Loucy (cell line): ENCODE measurements around the gene GOLGA8B.
A peak's percentile ranks its signal among the peaks of the same experiment; 100 is the strongest.

Experiments used
- CTCF ChIP-seq: fragments of 200-600 bp; sonication (generic); conservative IDR thresholded peaks from 2 replicates; pipeline ENCODE4 v1.5.1; 2014; ENCODE audit warnings: mild to moderate bottlenecking, antibody characterized with exemption, low read length
- EZH2phosphoT487 ChIP-seq: fragments of 200-600 bp; IDR thresholded peaks from 2 replicates; pipeline ENCODE4 v1.6.1; 2018; ENCODE audit warnings: antibody characterized with exemption, mild to moderate bottlenecking, moderate library complexity, borderline replicate concordance

DNA sequence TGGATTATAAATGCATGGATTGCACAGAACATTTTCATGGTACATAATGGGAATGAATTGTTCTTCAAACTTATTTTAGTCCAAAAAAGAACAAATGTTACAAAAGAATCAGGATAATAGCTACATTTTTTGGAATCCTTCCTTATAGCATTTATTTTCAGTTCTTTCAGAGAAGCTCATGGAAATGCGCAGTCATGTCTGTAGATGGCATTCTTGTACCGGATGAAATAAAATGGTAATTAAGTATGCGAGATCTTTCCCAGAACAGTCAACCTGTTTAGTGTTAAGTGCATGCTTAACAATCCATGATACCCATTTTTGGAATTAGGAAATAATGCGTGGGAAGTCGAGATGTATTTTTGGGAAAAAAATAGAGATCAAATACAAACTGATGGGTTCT lies 38.2 kb upstream of the GOLGA8B start:
- TF ChIP-seq CTCF = peak; percentile 68
- TF ChIP-seq EZH2phosphoT487 = no peak
